ENCODE results near the gene PAQR4.

The PAQR4 gene

DNA sequence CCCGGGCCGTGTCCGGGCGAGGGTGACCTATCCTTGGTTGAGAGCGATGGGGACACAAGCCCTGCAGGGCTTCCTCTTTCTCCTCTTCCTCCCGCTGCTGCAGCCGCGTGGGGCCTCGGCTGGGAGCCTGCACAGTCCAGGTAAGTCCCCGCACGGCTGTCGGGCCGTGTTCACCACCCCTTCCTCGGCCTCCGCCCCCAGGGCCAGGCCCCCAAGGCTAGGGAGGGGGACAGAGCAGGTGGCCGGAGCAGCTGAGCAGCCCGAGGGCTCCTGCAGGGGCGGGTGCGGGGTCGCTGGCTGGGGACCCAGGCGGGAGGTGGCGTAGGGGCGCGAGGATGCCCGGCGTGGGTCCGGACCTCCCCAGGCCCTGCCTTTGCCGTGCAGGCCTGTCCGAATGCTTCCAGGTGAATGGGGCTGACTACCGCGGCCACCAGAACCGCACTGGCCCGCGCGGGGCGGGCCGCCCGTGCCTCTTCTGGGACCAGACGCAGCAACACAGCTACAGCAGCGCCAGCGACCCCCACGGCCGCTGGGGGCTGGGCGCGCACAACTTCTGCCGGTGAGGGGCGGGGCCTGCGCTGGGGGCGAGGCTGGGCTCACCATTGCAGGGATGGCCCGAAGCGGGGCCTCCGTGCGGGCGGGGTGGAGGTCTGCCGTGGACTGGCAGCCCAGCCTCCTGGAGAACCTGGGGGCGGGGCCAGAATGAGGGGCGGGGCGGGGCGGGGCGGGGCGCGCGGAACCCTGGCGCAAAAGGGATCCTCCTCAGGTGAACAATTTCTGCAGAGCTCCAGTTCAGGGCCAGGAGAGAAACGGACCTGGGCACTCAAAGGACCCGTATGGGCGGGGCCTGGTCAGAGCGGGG lies 4.4 kb upstream of the PAQR4 start:
- no peak for DNase-seq (ENCODE audit: low read depth, low spot score)

DNA sequence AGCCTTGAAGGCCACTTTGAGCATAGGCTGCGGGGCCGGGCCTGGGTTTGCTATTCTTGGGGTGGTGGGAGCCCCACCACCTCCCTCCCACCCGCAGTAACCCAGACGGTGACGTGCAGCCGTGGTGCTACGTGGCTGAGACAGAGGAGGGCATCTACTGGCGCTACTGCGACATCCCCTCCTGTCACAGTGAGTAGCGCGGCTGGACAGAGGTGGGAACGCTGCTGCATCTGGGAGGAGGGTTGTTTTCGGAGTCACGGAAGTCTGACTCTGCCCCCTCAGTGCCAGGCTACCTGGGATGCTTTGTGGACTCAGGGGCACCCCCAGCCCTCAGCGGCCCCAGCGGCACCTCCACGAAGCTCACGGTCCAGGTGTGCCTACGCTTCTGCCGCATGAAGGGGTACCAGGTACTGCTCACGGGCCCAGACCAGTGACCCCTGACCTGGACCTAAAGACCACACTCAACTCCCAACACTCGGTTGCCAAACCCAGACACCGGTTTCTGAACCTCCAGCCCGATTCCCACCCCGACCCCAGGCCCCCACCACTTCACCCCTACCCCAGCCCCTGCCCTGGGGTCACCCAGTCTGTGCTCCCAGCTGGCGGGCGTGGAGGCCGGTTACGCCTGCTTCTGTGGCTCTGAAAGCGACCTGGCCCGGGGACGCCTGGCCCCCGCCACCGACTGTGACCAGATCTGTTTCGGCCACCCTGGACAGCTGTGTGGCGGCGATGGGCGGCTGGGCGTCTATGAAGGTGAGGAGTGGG lies 2.9 kb upstream of the PAQR4 start:
- no peak for DNase-seq (ENCODE audit: low read depth, low spot score)

DNA sequence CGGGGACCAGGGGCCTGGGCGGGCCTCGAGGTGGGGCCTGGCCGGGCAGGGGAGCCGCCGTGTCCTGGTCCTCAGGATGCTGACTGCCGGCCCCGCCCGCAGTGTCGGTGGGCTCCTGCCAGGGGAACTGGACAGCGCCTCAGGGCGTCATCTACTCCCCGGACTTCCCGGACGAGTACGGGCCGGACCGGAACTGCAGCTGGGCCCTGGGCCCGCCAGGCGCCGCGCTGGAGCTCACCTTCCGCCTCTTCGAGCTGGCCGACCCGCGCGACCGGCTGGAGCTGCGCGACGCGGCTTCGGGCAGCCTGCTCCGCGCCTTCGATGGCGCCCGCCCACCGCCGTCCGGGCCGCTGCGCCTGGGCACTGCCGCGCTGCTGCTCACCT lies 2.3 kb upstream of the PAQR4 start:
- DNase-seq (ENCODE audit: low read depth, low spot score) = no peak

DNA sequence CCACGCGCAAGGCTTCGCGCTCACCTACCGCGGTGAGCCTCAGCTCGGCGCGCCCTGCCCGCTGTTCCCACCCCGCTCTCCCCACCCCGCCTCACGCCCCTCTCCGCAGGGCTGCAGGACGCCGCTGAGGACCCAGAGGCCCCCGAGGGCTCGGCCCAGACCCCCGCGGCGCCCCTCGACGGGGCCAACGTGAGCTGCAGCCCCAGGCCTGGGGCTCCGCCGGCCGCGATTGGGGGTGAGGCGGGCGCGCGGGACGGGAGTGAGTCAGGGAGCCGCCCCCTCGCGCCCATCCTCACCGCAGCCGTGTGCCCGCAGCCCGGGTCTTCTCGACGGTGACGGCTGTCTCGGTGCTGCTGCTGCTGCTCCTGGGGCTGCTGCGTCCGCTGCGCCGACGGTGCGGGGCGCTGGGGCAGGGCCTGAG lies 1.9 kb upstream of the PAQR4 start:
- DNase-seq (ENCODE audit: low read depth, low spot score) = no peak

DNA sequence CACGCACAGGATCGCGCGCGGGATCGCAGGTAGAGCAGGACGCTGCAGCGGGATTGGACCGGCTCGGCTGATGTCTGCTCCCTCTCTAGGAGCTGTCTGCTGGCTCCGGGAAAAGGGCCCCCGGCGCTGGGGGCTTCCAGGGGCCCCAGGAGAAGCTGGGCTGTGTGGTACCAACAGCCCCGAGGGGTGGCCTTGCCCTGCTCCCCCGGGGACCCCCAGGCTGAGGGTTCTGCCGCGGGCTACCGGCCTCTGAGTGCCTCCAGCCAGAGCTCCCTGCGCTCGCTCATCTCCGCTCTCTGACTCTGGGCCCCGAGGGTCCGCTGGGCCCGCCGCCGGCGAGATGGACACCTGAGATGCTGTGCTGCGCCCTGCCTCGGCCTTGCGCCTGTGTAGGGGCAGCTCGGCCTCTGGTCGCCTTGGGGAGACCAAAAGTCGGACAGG lies 1.4 kb upstream of the PAQR4 start:
- DNase-seq (ENCODE audit: low read depth, low spot score) = no peak

DNA sequence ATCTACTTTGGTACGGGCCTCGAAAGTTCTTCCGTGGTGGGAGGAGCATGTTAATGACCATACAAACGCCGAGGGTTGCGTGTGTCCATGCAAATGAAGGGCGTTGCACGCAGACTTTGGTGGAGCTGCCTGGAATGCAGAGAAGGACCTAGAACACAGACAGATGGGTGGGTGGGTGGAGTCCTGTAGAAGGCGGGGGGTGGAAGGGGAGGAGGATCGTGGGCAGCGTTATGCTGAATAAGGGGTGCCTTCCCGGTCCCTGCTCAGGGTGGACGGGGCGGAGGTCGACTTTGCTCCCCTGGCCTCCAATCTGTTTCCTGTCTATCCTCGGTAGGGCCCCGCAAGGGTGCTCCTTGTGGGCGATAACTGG lies 795 bp upstream of the PAQR4 start:
- DNase-seq (ENCODE audit: low read depth, low spot score) = no peak

DNA sequence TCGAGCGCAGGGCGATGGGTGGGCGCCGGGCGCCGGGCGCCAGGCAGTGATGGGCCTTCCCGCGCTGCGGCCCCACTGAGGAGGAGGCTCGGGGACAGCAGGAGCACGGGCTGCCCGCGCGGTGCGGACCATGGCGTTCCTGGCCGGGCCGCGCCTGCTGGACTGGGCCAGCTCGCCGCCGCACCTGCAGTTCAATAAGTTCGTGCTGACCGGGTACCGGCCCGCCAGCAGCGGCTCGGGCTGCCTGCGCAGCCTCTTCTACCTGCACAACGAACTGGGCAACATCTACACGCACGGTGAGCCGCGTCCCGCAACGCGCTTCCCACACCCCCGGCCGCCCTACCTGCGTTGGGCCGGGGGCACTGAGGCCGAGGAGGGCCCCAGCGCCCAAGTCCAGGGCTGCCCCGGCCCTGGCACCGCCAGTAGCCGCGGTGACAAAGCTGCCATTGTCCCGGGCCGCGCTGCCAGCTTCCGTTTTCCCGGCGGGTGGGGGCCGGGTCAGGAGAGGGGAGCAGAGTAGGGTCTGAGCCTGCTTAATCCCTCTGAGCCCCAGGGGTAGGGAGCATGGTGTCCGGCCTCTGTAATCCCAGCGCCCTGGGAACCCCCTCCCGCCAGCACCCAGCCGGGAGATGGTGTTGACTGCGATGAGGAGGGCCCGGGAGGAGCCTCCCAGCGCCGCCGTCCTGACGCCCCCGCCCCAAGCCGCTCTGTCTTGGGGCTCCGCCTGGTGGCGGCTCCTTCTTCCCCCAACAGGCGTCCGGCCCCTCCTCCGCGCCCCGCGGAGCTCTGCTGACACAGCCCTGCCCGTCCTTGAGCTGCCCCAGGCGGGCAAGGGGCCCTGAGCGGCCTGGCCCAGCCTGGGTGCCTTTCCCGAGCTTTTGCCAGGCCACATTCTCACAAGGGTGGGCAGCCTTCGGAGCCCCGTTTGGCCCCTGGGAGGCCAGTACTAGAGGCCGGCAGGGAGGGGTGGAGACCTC lies 685 bp downstream of the PAQR4 start:
- DNase-seq (ENCODE audit: low read depth, low spot score) = peak; percentile 41

DNA sequence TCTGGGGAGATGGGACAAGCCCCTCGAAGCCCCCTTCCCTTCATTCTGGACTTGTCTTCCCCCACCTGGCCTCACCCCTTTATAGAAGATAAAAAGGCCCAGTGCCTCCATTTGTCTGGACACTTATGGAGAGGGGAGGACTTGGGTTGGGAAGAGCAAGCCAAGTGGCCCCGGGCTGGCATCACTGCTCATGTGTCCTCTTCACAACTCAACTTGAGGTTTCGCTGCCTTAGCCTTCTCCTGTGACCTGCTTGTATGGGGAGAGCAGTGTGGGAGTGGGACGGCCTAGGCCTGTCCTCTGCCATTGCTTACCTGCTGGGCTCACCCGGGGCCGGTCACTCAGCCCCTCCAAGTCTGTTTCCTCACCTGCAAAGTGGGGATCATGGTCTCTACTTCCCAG lies 1.4 kb downstream of the PAQR4 start:
- no peak for DNase-seq (ENCODE audit: low read depth, low spot score)

DNA sequence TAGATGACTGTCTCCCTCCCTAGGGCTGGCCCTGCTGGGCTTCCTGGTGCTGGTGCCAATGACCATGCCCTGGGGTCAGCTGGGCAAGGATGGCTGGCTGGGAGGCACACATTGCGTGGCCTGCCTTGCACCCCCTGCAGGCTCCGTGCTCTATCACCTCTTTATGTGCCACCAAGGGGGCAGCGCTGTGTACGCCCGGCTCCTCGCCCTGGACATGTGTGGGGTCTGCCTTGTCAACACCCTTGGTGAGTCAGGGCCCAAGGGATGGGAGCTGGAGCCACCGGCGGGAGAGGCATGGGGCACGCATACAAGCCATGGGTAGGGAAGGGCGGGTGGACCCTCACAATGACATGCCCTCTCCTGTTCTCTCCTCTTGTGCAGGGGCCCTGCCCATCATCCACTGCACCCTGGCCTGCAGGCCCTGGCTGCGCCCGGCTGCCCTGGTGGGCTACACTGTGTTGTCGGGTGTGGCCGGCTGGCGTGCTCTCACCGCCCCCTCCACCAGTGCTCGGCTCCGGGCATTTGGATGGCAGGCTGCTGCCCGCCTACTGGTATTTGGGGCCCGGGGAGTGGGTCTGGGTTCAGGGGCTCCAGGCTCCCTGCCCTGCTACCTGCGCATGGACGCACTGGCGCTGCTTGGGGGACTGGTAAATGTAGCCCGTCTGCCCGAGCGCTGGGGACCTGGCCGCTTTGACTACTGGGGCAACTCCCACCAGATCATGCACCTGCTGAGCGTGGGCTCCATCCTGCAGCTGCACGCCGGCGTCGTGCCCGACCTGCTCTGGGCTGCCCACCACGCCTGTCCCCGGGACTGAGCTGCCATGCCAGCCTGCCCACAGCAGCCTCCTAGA lies 2.2 kb downstream of the PAQR4 start:
- DNase-seq (ENCODE audit: low read depth, low spot score) = no peak

DNA sequence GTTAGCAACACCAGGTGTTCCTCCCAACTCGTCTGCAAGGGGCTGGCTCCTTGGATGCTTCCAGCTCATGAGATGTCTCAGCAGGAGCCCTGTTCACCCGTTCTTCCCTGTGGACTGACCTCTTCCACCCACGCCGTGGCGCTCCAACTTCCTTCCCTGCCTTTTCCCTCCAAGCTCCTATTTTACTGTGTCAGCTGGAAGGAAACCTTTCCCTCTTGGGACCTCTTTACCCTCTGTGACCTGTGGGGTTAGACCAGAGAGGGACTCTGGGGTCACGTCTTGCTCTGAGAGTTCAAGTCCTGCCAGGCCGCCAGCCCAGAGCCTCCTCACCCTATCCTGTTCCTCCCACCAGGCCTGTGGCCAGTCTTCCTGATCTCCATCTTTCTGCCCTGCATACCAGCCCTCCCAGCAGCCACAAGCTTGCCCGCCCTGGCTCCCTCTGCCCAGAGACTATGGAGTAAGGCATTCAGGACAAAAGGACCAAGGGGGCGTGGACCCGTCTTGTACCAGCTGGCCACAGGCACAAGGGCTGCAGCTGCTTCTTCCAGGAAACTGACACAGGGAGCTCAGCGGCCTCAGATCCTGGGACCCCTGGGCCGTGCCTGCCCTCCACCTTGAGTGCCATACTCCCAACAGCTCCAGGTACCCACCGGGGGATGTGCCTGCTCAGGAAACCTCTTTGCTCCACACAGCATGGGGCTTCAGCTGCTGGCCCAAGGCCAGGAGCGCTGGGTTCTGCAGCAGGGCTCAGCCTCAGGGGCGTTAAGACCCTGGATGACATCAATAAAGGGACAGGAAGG lies 3.0 kb downstream of the PAQR4 start:
- DNase-seq (ENCODE audit: low read depth, low spot score) = no peak

DNA sequence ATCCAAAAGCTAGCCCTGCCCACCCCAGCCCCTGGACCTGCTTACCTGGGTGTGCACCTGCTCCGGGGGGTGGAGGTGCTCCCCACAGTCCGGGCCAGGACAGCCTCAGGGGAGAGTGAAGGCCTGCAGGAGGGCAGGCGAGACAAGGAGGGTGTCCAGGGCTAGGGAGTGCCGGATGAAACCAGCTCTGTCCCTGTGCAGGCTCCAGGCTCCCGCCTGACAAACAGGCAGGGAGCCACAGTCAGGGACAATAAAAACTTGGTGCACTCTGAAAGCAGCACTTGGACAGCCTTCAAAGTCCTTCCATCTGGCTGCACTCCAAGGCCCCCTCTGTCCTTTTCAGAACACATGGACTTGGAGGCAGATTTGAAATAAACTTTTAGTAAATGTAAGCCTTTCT lies 3.9 kb downstream of the PAQR4 start:
- no peak for DNase-seq (ENCODE audit: low read depth, low spot score)

DNA sequence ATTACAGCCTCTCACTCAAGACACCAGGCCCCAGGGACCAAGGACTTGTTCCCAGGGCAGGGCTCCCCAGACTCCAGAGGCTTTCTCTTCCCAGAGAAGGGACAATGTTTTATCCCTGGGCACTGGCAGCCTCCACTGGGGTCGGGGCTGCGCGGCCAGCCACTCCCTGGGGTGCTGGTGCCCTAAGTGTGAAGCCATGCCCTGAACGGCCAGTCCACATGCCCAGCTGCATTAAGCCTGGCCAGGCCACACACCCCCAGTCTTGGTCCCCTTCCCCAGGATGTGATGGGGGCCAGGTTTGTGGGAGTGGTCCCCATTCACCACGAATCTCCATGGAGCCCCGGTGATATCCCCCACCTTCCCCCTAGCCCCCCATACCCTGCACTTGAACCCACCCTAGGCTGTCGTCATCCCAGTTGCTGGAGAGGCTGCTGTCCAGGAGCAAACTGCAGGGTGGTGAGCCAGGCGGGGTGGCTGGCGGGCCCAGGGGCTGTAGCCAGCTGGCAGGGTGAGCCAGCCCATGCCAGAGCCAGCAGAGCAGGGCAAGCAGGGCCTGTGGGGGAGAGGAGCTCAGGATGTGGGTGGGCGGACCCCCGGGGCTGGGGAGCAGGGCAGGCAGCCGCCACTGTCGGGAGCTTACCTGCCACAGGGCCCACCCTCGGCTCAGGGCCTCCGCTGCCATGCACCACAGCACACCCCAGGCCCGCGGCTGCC lies 4.6 kb downstream of the PAQR4 start:
- no peak for DNase-seq (ENCODE audit: low read depth, low spot score)

DNA sequence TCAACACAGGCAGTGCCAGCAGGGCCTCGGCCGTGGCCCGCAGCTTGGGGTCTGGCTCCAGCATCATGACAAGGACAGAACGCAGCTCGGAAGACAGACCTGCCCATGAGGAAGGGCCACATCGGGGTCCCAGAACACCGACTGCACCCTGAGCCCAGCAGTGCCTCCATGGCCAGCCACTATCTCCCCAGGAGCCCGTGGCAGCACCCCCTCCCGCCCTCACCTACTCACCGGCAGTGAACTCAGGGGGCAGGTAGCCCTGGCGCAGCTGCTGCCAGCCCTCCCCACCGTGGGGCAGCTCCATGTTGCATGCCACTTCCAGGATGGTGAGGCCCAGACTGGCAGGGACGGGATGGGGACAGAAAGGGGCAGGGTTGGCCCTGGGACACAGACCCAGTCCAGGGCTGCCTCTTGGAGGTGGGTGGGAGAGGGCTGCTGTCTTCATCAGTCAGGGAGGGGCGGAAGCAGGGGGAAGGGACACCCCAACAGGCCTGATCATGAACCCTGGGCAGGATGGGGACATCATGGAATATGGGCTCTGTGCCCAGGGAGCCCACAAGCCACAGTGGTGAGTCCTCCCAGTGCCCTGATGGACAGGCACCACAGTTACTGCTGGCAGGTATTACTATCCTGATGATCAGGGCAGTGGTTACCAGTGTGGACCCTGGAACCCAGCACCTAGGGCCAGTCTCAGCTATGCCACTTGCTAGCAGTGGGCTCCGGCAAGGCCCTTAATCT lies 5.3 kb downstream of the PAQR4 start:
- DNase-seq (ENCODE audit: low read depth, low spot score) = no peak

DNA sequence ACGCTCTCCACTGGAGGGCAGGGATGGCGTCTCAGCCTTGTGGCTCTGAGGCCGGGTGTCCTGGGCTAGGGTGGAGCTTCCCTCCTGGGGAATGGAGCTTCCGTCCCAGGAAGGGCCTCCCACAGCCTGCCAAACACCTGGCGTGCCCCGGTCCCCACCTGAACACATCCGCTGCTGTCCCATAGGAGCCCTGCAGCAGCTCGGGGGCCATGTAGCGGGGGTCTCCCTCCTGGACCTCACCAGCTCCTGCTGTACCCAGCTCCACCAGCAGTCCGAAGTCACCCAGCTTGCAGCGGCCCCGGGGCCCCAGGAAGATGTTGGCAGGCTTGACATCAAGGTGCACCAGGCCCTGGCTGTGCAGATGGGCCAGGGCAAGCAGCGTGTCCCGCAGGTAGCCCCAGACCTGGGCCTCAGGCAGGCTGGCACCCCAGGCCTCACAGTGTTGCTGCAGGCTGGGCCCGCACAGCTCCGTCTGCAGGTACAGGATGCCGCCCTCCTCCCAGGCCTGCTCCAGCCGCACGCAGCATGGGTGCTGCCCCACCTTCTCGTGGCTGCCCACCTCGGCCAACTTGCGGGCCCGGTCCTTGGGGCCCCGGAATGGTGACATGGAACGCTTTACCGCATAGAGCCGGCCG lies 6.1 kb downstream of the PAQR4 start:
- no peak for DNase-seq (ENCODE audit: low read depth, low spot score)

DNA sequence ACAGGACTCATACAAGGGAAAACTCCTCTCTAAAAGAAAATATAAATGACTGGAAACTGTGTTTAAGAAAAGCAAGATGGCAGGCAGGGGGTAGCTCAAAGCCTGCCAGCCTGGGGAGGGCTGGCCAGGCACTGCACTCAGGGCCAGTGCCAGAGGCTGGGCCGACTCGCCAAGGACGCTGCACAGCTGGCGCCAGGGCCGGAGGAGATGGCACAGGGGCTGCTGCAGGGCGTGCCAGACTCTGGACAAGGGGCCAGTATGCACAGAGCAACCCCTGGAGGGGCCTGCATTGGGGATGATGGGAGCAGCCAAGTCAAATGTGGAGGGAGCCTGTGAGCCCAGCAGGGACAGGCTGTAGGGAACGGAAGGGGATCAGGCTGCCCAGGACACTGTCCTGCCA lies 7.1 kb downstream of the PAQR4 start:
- no peak for DNase-seq (ENCODE audit: low read depth, low spot score)

DNA sequence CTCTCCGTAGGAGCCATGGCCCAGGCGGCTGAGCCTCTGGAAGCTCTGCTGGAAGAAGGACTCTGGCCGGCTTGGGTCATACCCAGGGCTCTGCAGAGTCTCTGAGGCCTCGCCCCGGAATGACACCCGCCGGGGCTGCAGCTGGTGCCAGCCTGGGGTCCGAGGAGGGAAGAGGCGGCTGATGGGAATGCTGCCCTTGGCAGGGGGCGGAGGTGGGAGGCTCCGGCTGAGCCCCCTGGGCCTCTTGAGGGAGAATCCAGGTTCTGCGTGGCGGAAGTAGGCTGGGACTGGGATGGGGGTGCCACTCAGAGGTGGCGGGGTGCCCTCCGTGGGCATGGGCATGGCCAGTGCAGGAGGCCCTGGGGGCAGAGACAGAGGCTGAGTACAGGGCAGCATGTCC lies 7.5 kb downstream of the PAQR4 start:
- DNase-seq (ENCODE audit: low read depth, low spot score) = no peak

DNA sequence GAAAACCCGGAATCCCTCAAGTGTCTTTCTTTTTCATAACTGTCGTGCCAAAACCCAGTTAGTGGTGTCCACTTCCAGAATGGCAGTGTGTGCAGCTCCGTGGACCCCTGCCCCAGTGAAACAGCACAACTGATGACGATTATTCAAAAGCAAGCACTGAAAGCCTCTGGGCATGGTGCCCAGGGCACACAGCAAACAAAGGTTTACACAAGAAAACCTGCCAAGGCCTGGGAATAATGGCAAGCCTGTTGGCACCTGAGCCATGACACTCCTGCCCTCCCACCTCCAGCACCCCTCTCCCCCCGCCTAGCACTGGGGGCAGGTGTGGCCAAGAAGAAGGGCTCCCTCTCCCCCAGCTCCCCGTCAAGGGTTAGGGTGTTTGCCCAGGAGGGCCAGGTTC lies 8.3 kb downstream of the PAQR4 start:
- DNase-seq (ENCODE audit: low read depth, low spot score) = no peak

DNA sequence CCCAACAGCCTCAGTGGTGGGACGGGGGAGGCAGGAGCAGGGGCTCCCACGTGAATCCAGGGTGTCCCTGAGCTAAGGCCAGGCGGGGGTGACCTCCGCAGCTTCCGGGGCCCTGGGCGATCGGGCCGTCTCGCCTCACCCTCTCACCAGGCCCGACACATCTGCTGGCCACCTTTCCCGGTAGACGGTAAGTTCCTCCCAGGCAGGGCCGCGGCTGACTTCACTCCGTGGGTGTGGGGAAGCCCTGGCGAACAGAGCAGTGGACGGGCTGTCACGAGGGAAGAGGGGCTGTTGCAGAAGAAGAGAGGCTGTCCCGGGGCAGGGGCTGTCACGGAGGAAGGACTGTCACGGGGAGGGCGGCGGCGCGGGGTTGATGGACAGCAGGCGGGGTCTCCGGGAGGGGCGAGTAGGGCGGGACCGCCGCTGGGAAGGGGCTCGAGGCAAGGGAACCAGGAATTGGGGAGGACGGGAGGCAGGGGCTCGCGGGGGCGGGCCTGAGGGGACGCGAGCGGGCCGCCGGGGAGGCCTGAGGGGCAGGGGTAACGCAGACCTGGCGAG lies 10.6 kb downstream of the PAQR4 start:
- no peak for DNase-seq (ENCODE audit: low read depth, low spot score)

All from activated CD4-positive, CD25-positive, alpha-beta regulatory T cell treated with anti-CD3 and anti-CD28 coated beads, Interleukin-2, amount 50 U/mL, for 16 hours (primary cell).